GM23338 (cell line): ENCODE data around the gene KCTD15. TPM values are rescaled to one million over a fixed set of nuclear protein-coding genes. Genes with fewer than 3 reads are reported as not detected.

Experiments
- ATAC-seq: fragments of 200-7000 bp; cut with Tn5 transposase; 3 replicates; pipeline ENCODE4 v1.9.1; 2020
- DNase-seq: peaks from one replicate; pipeline ENCODE4 v3.0.0-alpha.2; 2015; ENCODE audit warnings: low spot score
- H2AFZ ChIP-seq: fragments of 200-600 bp; sonication (generic); 2 replicates; pipeline ENCODE4 v1.8.0; 2016; ENCODE audit warnings: antibody characterized with exemption, mild to moderate bottlenecking, moderate library complexity
- H3F3A ChIP-seq: fragments of 200-600 bp; sonication (generic); replicated peaks from 2 replicates; pipeline ENCODE4 v1.8.0; 2017; ENCODE audit warnings: antibody characterized with exemption, mixed run types, low read depth
- H3K27ac ChIP-seq: fragments of 200-600 bp; sonication (generic); 2 replicates; pipeline ENCODE4 v1.6.1; 2016; ENCODE audit warnings: low read depth
- H3K27me3 ChIP-seq: fragments of 200-600 bp; sonication (generic); 2 replicates; pipeline ENCODE4 v1.8.0; 2016; ENCODE audit warnings: mild to moderate bottlenecking, mixed run types, moderate library complexity; ENCODE audit not compliant: insufficient read depth
- H3K36me3 ChIP-seq: fragments of 200-600 bp; sonication (generic); 2 replicates; pipeline ENCODE4 v1.8.0; 2016; ENCODE audit warnings: mild to moderate bottlenecking; ENCODE audit not compliant: insufficient read depth
- H3K4me1 ChIP-seq: fragments of 200-600 bp; sonication (generic); 2 replicates; pipeline ENCODE4 v1.8.0; 2016; ENCODE audit warnings: mild to moderate bottlenecking, moderate library complexity; ENCODE audit not compliant: insufficient read depth
- H3K4me2 ChIP-seq: fragments of 200-600 bp; sonication (generic); 2 replicates; pipeline ENCODE4 v1.7.1; 2017; ENCODE audit warnings: mixed run types
- H3K4me3 ChIP-seq: fragments of 200-600 bp; sonication (generic); 2 replicates; pipeline ENCODE4 v1.6.1; 2016; ENCODE audit warnings: mixed run types
- H3K79me2 ChIP-seq: fragments of 200-600 bp; sonication (generic); replicated peaks from 2 replicates; pipeline ENCODE4 v1.8.0; 2017; ENCODE audit warnings: mild to moderate bottlenecking; ENCODE audit not compliant: insufficient read depth
- H3K9me2 ChIP-seq: fragments of 200-600 bp; sonication (generic); 2 replicates; pipeline ENCODE4 v1.8.0; 2017; ENCODE audit not compliant: insufficient read depth
- H4K20me1 ChIP-seq: fragments of 200-600 bp; sonication (generic); replicated peaks from 2 replicates; pipeline ENCODE4 v1.8.0; 2017; ENCODE audit warnings: mild to moderate bottlenecking; ENCODE audit not compliant: insufficient read depth
- H3K27ac Mint-ChIP-seq: 2 replicates; pipeline ENCODE4 v1.8.0; 2020; ENCODE audit warnings: inconsistent platforms, mild to moderate bottlenecking, moderate library complexity, mixed read lengths
- H3K27me3 Mint-ChIP-seq: 3 replicates; pipeline ENCODE4 v1.8.0; 2022; ENCODE audit warnings: low read depth, mild to moderate bottlenecking, moderate library complexity, mixed read lengths, inconsistent platforms; ENCODE audit not compliant: insufficient read depth, poor library complexity
- H3K36me3 Mint-ChIP-seq: 3 replicates; pipeline ENCODE4 v1.8.0; 2021; ENCODE audit warnings: low read depth, mild to moderate bottlenecking, inconsistent platforms, moderate library complexity, mixed read lengths
- H3K4me1 Mint-ChIP-seq: 3 replicates; pipeline ENCODE4 v1.8.0; 2020; ENCODE audit warnings: mild to moderate bottlenecking, inconsistent platforms, mixed read lengths
- H3K4me3 Mint-ChIP-seq: 3 replicates; pipeline ENCODE4 v1.8.0; 2021; ENCODE audit warnings: moderate library complexity, mild to moderate bottlenecking, inconsistent platforms, mixed read lengths
- H3K9me3 Mint-ChIP-seq: 3 replicates; pipeline ENCODE4 v1.8.0; 2020; ENCODE audit warnings: moderate library complexity, mild to moderate bottlenecking, inconsistent platforms, mixed read lengths
- CREB1 ChIP-seq: fragments of 250-450 bp; sonication (Bioruptor Pico); IDR thresholded peaks from 2 replicates; pipeline ENCODE4 v1.5.0; 2020; ENCODE audit warnings: low read depth, mild to moderate bottlenecking, moderate library complexity
- CTCF ChIP-seq, 2 experiments: fragments of 200-600 bp in 1 of 2; sonication (generic) in 1 of 2; conservative IDR thresholded peaks; 2 replicates each; pipeline versions ENCODE4 v1.5.1 to v1.6.1; 2016 to 2017; ENCODE audit warnings: antibody characterized with exemption in 2 of 2, low read depth in 2 of 2, mild to moderate bottlenecking in 2 of 2, moderate library complexity in 1 of 2
- ETS1 ChIP-seq: IDR thresholded peaks from 2 replicates; pipeline ENCODE4 v1.6.1; 2016; ENCODE audit warnings: antibody characterized with exemption
- EZH2 ChIP-seq: fragments of 200-600 bp; sonication (generic); IDR thresholded peaks from one replicate; pipeline ENCODE4 v1.8.0; 2017; ENCODE audit warnings: antibody characterized with exemption, mild to moderate bottlenecking, low read depth; ENCODE audit not compliant: unreplicated experiment
- EZH2phosphoT487 ChIP-seq: fragments of 200-600 bp; sonication (generic); IDR thresholded peaks from one replicate; pipeline ENCODE4 v1.8.1; 2018; ENCODE audit warnings: antibody characterized with exemption; ENCODE audit not compliant: unreplicated experiment
- JUNB ChIP-seq: IDR thresholded peaks from one replicate; pipeline ENCODE4 v1.6.1; 2016; ENCODE audit warnings: antibody characterized with exemption; ENCODE audit not compliant: unreplicated experiment
- NANOG ChIP-seq: IDR thresholded peaks from 2 replicates; pipeline ENCODE4 v1.6.1; 2016; ENCODE audit warnings: antibody characterized with exemption, borderline replicate concordance
- POLR2AphosphoS5 ChIP-seq: IDR thresholded peaks from 2 replicates; pipeline ENCODE4 v1.6.1; 2016; ENCODE audit warnings: antibody characterized with exemption, low read depth
- REST ChIP-seq: IDR thresholded peaks from one replicate; pipeline ENCODE4 v1.6.1; 2018; ENCODE audit warnings: antibody characterized with exemption; ENCODE audit not compliant: unreplicated experiment
- STAT1 ChIP-seq: IDR thresholded peaks from one replicate; pipeline ENCODE4 v1.6.1; 2016; ENCODE audit warnings: antibody characterized with exemption; ENCODE audit not compliant: unreplicated experiment
- ZNF114 ChIP-seq: fragments of 250-450 bp; sonication (Bioruptor Pico); IDR thresholded peaks from 2 replicates; pipeline ENCODE4 v1.5.0; 2020; ENCODE audit warnings: mild to moderate bottlenecking, moderate library complexity
- ZNF331 ChIP-seq: fragments of 250-450 bp; sonication (Bioruptor Pico); IDR thresholded peaks from 2 replicates; pipeline ENCODE4 v1.5.0; 2020; ENCODE audit warnings: low read depth, mild to moderate bottlenecking, moderate library complexity
- ZNF462 ChIP-seq: fragments of 250-450 bp; sonication (Bioruptor Pico); IDR thresholded peaks from 2 replicates; pipeline ENCODE4 v1.5.0; 2020; ENCODE audit warnings: mild to moderate bottlenecking, moderate library complexity
- polyA plus RNA-seq: library from polyadenylated mRNA; unstranded; fragments of >200 nt; fragmentation: Nextera tagmentation; extraction: Ambion mirVana; gene quantifications from 2 replicates; pipeline ENCODE4 v1.2.1, GENCODE V29; 2016
- total RNA-seq: library from RNA; depleted of rRNA; stranded (reverse); fragments of >200 nt; shearing (Covaris generic); gene quantifications from 2 replicates; pipeline ENCODE4 v1.2.3, GENCODE V29; 2014

Gene KCTD15
- total and polyA plus RNA-seq, 2 experiments from 2014 or later = 5.1 to 60.1 TPM

GRCh38 chr19:33785795-33786194 lies 10.9 kb upstream of the KCTD15 start:
- H3K9me3 Mint-ChIP-seq = peaks cover 4% of the 10 kb centered on the region; the same call in 1 of the 3 replicates
- no peaks in the 10 kb centered on the region for H4K20me1 ChIP-seq
- H3K4me1 Mint-ChIP-seq = no peaks in the 10 kb centered on the region
- DNase-seq (no peak), ATAC-seq (no peak)
- no peak overlapping the region for H2AFZ ChIP-seq
- no peaks in the 10 kb centered on the region for H3K36me3 ChIP-seq
- H3K4me2 ChIP-seq = no peak overlapping the region
- no peaks in the 10 kb centered on the region for H3F3A ChIP-seq
- H3K27ac ChIP-seq = no peak overlapping the region
- no peaks in the 10 kb centered on the region for H3K79me2 ChIP-seq
- H3K9me2 ChIP-seq = no peaks in the 10 kb centered on the region
- no peaks in the 10 kb centered on the region for H3K4me1 ChIP-seq
- no peak for TF ChIP-seq JUNB
- no peak for TF ChIP-seq STAT1
- no peak for TF ChIP-seq EZH2
- no peak for TF ChIP-seq ZNF114 (CRISPR knock-in tag)
- TF ChIP-seq ZNF331 = no peak
- TF ChIP-seq POLR2AphosphoS5 = no peak
- no peak for TF ChIP-seq REST
- no peak for TF ChIP-seq EZH2phosphoT487
- TF ChIP-seq CREB1 (CRISPR knock-in tag) = no peak
- no peak for TF ChIP-seq NANOG
- TF ChIP-seq ZNF462 (CRISPR knock-in tag) = no peak
- TF ChIP-seq CTCF (conservative IDR thresholded peaks at IDR 0.05; ENCODE audit: low read depth in 2 of 2) = no peak
- no peak for TF ChIP-seq ETS1
- H3K36me3 Mint-ChIP-seq = no peaks in the 10 kb centered on the region
- H3K4me3 ChIP-seq = no peak overlapping the region
- H3K27ac Mint-ChIP-seq = no peak overlapping the region
- peaks cover 5% of the 10 kb centered on the region for H3K27me3 Mint-ChIP-seq
- no peak overlapping the region for H3K4me3 Mint-ChIP-seq
- no peaks in the 10 kb centered on the region for H3K27me3 ChIP-seq
